H9 (cell line): ENCODE results near the gene NDNF. TPM values are rescaled to one million over a fixed set of nuclear protein-coding genes. Genes with fewer than 3 reads are reported as not detected.

ENCODE experiments used
- DNase-seq: peaks from one replicate; pipeline ENCODE4 v3.0.0-alpha.2; 2017
- H2AFZ ChIP-seq: one replicate; pipeline ENCODE4 v1.6.1; 2013; ENCODE audit warnings: mild to moderate bottlenecking, low read length, control low read depth, moderate library complexity
- H2AK5ac ChIP-seq: 2 replicates; pipeline ENCODE4 v1.6.1; 2013; ENCODE audit warnings: low read length, control low read depth, mixed read lengths; ENCODE audit not compliant: insufficient read length
- H2BK120ac ChIP-seq: one replicate; pipeline ENCODE4 v1.6.1; 2013; ENCODE audit warnings: low read depth, mild to moderate bottlenecking, low read length, control low read depth, inconsistent platforms; ENCODE audit not compliant: poor library complexity, severe bottlenecking
- H2BK12ac ChIP-seq: 2 replicates; pipeline ENCODE4 v1.6.1; 2013; ENCODE audit warnings: low read length, control low read depth, mixed read lengths, low read depth; ENCODE audit not compliant: insufficient read length
- H2BK15ac ChIP-seq: 2 replicates; pipeline ENCODE4 v1.6.1; 2013; ENCODE audit warnings: low read depth, low read length, control low read depth
- H2BK20ac ChIP-seq: one replicate; pipeline ENCODE4 v1.6.1; 2013; ENCODE audit warnings: low read depth, mild to moderate bottlenecking, low read length, control low read depth, inconsistent platforms; ENCODE audit not compliant: poor library complexity, severe bottlenecking
- H2BK5ac ChIP-seq: 2 replicates; pipeline ENCODE4 v1.6.1; 2013; ENCODE audit warnings: low read length, control low read depth, mixed read lengths; ENCODE audit not compliant: insufficient read length
- H3K14ac ChIP-seq: 2 replicates; pipeline ENCODE4 v1.6.1; 2013; ENCODE audit warnings: low read length, control low read depth; ENCODE audit not compliant: insufficient read depth
- H3K18ac ChIP-seq: 2 replicates; pipeline ENCODE4 v1.6.1; 2013; ENCODE audit warnings: low read depth, mild to moderate bottlenecking, mixed read lengths, low read length, control low read depth; ENCODE audit not compliant: insufficient read length
- H3K23ac ChIP-seq: 2 replicates; pipeline ENCODE4 v1.6.1; 2013; ENCODE audit warnings: low read length, control low read depth, mixed read lengths, low read depth; ENCODE audit not compliant: insufficient read length
- H3K23me2 ChIP-seq: 2 replicates; pipeline ENCODE4 v1.6.1; 2013; ENCODE audit warnings: low read depth, mild to moderate bottlenecking, mixed read lengths, low read length, control low read depth; ENCODE audit not compliant: insufficient read length, poor library complexity, severe bottlenecking
- H3K27ac ChIP-seq: 2 replicates; pipeline ENCODE4 v1.5.1; 2013; ENCODE audit warnings: low read length, control low read depth, mixed read lengths, low read depth; ENCODE audit not compliant: insufficient read length
- H3K27me3 ChIP-seq: 2 replicates; pipeline ENCODE4 v1.6.1; 2013; ENCODE audit warnings: low read length, control low read depth, inconsistent platforms; ENCODE audit not compliant: insufficient read depth
- H3K4ac ChIP-seq: 2 replicates; pipeline ENCODE4 v1.6.1; 2013; ENCODE audit warnings: low read depth, mild to moderate bottlenecking, control low read depth, inconsistent platforms, low read length, moderate library complexity
- H3K4me1 ChIP-seq: 2 replicates; pipeline ENCODE4 v1.6.1; 2013; ENCODE audit warnings: low read length, control low read depth, inconsistent platforms; ENCODE audit not compliant: insufficient read depth
- H3K4me2 ChIP-seq: 2 replicates; pipeline ENCODE4 v1.6.1; 2013; ENCODE audit warnings: low read length, control low read depth, mixed read lengths; ENCODE audit not compliant: insufficient read length, insufficient read depth
- H3K56ac ChIP-seq: 2 replicates; pipeline ENCODE4 v1.6.1; 2013; ENCODE audit warnings: low read depth, mild to moderate bottlenecking, mixed read lengths, low read length, control low read depth; ENCODE audit not compliant: insufficient read length
- H3K79me1 ChIP-seq: 2 replicates; pipeline ENCODE4 v1.6.1; 2013; ENCODE audit warnings: low read depth, mild to moderate bottlenecking, moderate library complexity, low read length, control low read depth, inconsistent platforms; ENCODE audit not compliant: insufficient read depth, poor library complexity, severe bottlenecking
- H3K79me2 ChIP-seq: 2 replicates; pipeline ENCODE4 v1.6.1; 2013; ENCODE audit warnings: low read length, control low read depth, inconsistent platforms; ENCODE audit not compliant: insufficient read depth
- H3K9ac ChIP-seq: 2 replicates; pipeline ENCODE4 v1.6.1; 2013; ENCODE audit warnings: low read length, control low read depth, mixed read lengths; ENCODE audit not compliant: insufficient read length; ENCODE audit errors: extremely low read depth
- H3K9me3 ChIP-seq: one replicate; pipeline ENCODE4 v1.6.1; 2013; ENCODE audit warnings: low read depth, low read length, inconsistent platforms; ENCODE audit not compliant: control insufficient read depth
- H3T11ph ChIP-seq: one replicate; pipeline ENCODE4 v1.6.1; 2013; ENCODE audit warnings: mild to moderate bottlenecking, low read length, control low read depth, inconsistent platforms
- H4K20me1 ChIP-seq: one replicate; pipeline ENCODE4 v1.6.1; 2013; ENCODE audit not compliant: control insufficient read depth, insufficient read length, insufficient read depth
- H4K5ac ChIP-seq: 2 replicates; pipeline ENCODE4 v1.6.1; 2013; ENCODE audit warnings: low read depth, mild to moderate bottlenecking, mixed read lengths, low read length, control low read depth; ENCODE audit not compliant: insufficient read length
- H4K8ac ChIP-seq: replicated peaks from 2 replicates; pipeline ENCODE4 v1.6.1; 2013; ENCODE audit warnings: low read length, control low read depth, mixed read lengths, low read depth; ENCODE audit not compliant: insufficient read length
- H4K91ac ChIP-seq: 2 replicates; pipeline ENCODE4 v1.6.1; 2013; ENCODE audit warnings: low read depth, mild to moderate bottlenecking, moderate library complexity, mixed read lengths, low read length, control low read depth; ENCODE audit not compliant: insufficient read length
- H3K27ac Mint-ChIP-seq, 3 experiments: 2 replicates in 2 of 3; 3 replicates in 1 of 3; pipeline ENCODE4 v1.8.0; 2020 to 2021; ENCODE audit warnings: mixed read lengths in 3 of 3, mild to moderate bottlenecking in 1 of 3, moderate library complexity in 1 of 3
- H3K27me3 Mint-ChIP-seq: 2 replicates; pipeline ENCODE4 v1.8.0; 2021; ENCODE audit warnings: low read depth, mild to moderate bottlenecking, moderate library complexity, mixed read lengths
- H3K36me3 Mint-ChIP-seq, 3 experiments: 2 replicates in 2 of 3; 3 replicates in 1 of 3; pipeline ENCODE4 v1.8.0; 2020 to 2021; ENCODE audit warnings: low read depth in 3 of 3, mixed read lengths in 3 of 3; ENCODE audit not compliant: insufficient read depth in 1 of 3
- H3K4me1 Mint-ChIP-seq, 2 experiments: 2 replicates each; pipeline ENCODE4 v1.8.0; 2020; ENCODE audit warnings: mixed read lengths in 2 of 2
- H3K4me3 Mint-ChIP-seq, 2 experiments: 2 replicates in 1 of 2; 3 replicates in 1 of 2; pipeline ENCODE4 v1.8.0; 2020 to 2021; ENCODE audit warnings: mild to moderate bottlenecking in 2 of 2, mixed read lengths in 2 of 2, moderate library complexity in 1 of 2
- H3K9me3 Mint-ChIP-seq, 2 experiments: 2 replicates in 1 of 2; 3 replicates in 1 of 2; pipeline ENCODE4 v1.8.0; 2020; ENCODE audit warnings: mild to moderate bottlenecking in 2 of 2, mixed read lengths in 2 of 2, moderate library complexity in 1 of 2
- CTCF ChIP-seq: fragments of 200-600 bp; sonication (generic); conservative IDR thresholded peaks from 3 replicates; pipeline ENCODE4 v1.8.0; 2021; ENCODE audit warnings: antibody characterized with exemption, mild to moderate bottlenecking
- WGBS: extraction: QIAGEN DNeasy Blood & Tissue Kit; methylation state at CpG from one replicate; pipeline ENCODE4 v1.1.7; 2013; ENCODE audit warnings: missing lambda C conversion rate, low lambda C conversion rate, mixed read lengths; ENCODE audit not compliant: insufficient read length; ENCODE audit errors: extremely low coverage; 5-methylcytosine and 5-hydroxymethylcytosine counted together
- total RNA-seq: library from RNA; stranded (reverse); gene quantifications from 2 replicates; pipeline ENCODE4 v1.2.1, GENCODE V29; 2021

NDNF gene
- total RNA-seq, 1 experiment from 2014 or later = 0.17 TPM

GRCh38 chr4:121107507-121107906, 35.2 kb upstream of the NDNF start:
- no peaks in the 10 kb centered on the region for H3K79me1 ChIP-seq
- H3K14ac ChIP-seq = no peak overlapping the region
- H2BK120ac ChIP-seq = no peak overlapping the region
- H3K9ac ChIP-seq = no peak overlapping the region
- H3K27me3 ChIP-seq = no peaks in the 10 kb centered on the region
- H3T11ph ChIP-seq = no peak overlapping the region
- no CpG with 5 or more reads among the region's 4 CpGs for WGBS
- H3K4me2 ChIP-seq = no peak overlapping the region
- H3K4me3 Mint-ChIP-seq = no peak overlapping the region
- H3K18ac ChIP-seq = no peak overlapping the region
- H4K8ac ChIP-seq = no peak overlapping the region
- H4K20me1 ChIP-seq = no peaks in the 10 kb centered on the region
- no peak overlapping the region for H3K4ac ChIP-seq
- H3K23ac ChIP-seq = no peak overlapping the region
- H4K5ac ChIP-seq = no peak overlapping the region
- H2BK20ac ChIP-seq = no peak overlapping the region
- no peak for DNase-seq
- no peak overlapping the region for H2AK5ac ChIP-seq
- peaks cover 0 to 4% of the 10 kb centered on the region in 2 experiments; a peak in 1 of 4 replicates for H3K4me1 Mint-ChIP-seq
- no peak overlapping the region for H3K27ac Mint-ChIP-seq
- H2AFZ ChIP-seq = no peak overlapping the region
- H4K91ac ChIP-seq = no peak overlapping the region
- H3K79me2 ChIP-seq = no peaks in the 10 kb centered on the region
- no peaks in the 10 kb centered on the region for H3K9me3 ChIP-seq
- H2BK5ac ChIP-seq = no peak overlapping the region
- no peaks in the 10 kb centered on the region for H3K36me3 Mint-ChIP-seq
- no peak overlapping the region for H3K56ac ChIP-seq
- H3K27ac ChIP-seq = no peak overlapping the region
- no peaks in the 10 kb centered on the region for H3K4me1 ChIP-seq
- H3K23me2 ChIP-seq = no peaks in the 10 kb centered on the region
- H2BK12ac ChIP-seq = no peak overlapping the region
- H2BK15ac ChIP-seq = no peak overlapping the region
- H3K9me3 Mint-ChIP-seq = no peaks in the 10 kb centered on the region; a peak in 1 of 5 replicates
- TF ChIP-seq CTCF = no peak
- H3K27me3 Mint-ChIP-seq = no peaks in the 10 kb centered on the region
